ENCODE measurements around the gene CHRNG. TPM values are rescaled to one million over a fixed set of nuclear protein-coding genes. Genes with fewer than 3 reads are reported as not detected.
A peak's percentile ranks its signal among the peaks of the same experiment; 100 is the strongest.

CHRNG gene
- total RNA-seq, 1 experiment from 2014 or later, result not detected

DNA sequence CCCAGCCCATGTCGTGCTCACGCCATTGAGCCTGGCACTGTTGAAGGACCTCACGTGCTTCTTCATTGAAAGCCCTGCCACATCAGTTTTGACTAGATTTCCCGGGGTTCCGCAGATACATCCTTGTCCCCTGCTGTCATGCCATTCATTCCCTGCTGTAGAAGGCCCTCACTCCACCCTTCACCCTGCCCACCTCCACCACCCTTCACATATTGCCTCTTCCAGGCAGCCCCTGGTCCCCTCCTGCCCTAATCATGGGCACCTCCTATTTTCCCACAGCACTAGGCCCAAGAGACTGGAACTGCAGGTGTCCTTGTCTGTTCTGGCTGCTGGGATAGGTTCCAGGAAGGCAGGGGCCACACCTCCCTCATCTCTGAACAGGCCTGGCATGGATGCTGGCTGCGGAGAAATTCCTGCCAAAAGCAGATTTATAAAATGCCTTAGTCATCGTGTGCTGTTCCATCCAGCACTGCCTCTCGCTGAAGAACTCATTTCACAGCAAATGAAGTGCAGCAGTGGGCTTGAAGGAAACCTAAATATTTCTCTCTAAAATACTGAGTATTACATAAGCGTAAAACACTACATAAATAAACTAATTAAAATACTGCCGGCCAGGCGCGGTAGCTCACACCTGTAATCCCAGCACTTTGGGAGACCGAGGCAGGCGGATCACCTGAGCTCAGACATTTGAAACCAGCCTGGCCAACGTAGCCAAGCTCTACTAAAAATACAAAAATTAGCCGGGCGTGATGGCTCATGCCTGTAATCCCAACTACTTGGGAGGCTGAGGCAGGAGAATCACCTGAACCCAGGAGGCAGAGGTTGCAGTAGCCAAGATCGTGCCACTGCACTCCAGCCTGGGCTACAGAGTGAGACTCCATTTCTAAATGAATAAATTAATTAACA, 49.4 kb downstream of the CHRNG start:
- in situ Hi-C loops (cut with HindIII; ENCODE audit: low pct_unique_long_range_greater_than_20kb, low sequenced_read_pairs), result no loop called here

DNA sequence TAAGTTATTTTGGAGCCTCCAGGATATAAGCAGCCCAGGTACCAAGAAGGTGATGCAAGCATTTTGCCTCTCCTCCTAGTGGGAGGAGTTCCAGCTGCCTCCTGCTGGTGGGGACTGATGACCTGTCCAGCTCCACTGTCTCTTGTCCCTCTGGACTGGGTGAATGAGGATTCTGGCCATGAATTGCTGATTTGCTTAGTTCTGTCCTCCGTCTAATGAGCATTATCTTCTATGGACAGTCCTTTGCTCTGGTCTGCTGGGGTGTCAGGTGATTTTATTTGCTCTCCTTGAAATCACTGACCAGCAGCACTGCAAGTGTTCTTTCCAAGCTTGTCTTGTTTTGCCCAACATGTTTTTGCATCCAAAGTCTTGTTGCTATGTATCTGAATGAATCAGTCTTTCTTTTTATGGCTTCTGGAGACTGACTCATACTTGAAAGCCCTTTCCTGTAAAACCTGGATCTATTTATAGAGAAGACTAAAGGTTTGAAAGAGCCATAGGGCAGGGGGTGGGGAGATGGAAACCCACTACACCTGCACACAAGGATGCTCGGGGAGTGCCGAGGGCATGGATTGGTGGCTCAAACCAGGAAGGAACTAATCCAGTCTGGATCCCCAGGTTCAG, 53.4 kb downstream of the CHRNG start:
- in situ Hi-C loops (cut with HindIII; ENCODE audit: low pct_unique_long_range_greater_than_20kb, low sequenced_read_pairs), result no loop called here
- DNase-seq (ENCODE audit: low read depth), result peak; percentile 84

More for the DNA sequence above, 49.4 kb downstream of the CHRNG start:
- DNase-seq (ENCODE audit: low read depth), result peak; percentile 68

DNA sequence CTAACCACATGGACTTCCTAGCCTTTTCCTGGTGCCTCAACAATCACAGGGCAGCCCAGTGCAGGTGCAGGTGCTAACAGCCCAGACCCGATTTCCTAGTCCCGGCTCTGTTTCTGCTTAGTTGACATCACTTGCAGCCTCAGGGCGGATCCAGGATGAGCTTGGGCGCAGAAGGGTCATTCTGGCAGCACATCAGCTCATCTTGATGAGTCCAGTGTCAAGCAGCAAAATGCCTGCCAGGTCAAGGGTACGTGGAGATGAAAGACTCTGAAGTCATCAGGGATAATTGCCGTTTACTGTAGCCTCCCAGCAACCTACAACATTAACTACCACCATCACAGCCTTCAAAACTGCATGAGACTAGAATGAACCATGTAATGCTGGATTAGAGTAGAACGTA, 54.5 kb downstream of the CHRNG start:
- in situ Hi-C loops (cut with HindIII; ENCODE audit: low pct_unique_long_range_greater_than_20kb, low sequenced_read_pairs), result no loop called here

More for the DNA sequence above, 54.5 kb downstream of the CHRNG start:
- no peak for DNase-seq (ENCODE audit: low read depth)

Other genes with a start within 250 kb of the CHRNG start
- gene ALPP, start 160.9 kb upstream of the CHRNG start, total RNA-seq (2014; rRNA removed; shearing (Covaris generic); ENCODE audit: low replicate concordance), result not detected in 2 replicates
- gene ALPG, start 132.8 kb upstream of the CHRNG start, total RNA-seq (2014; rRNA removed; shearing (Covaris generic); ENCODE audit: low replicate concordance), result not detected in 2 replicates
- not detected in 2 replicates for gene ALPI, start 83.5 kb upstream of the CHRNG start, total RNA-seq (2014; rRNA removed; shearing (Covaris generic); ENCODE audit: low replicate concordance)
- 1.0 TPM in 1 of 2 replicates, not detected in the other for gene ECEL1, start 51.9 kb upstream of the CHRNG start, total RNA-seq (2014; rRNA removed; shearing (Covaris generic); ENCODE audit: low replicate concordance)
- gene PRSS56, start 19.3 kb upstream of the CHRNG start, total RNA-seq (2014; rRNA removed; shearing (Covaris generic); ENCODE audit: low replicate concordance), result not detected in 2 replicates
- gene CHRND, start 13.5 kb upstream of the CHRNG start, total RNA-seq (2014; rRNA removed; shearing (Covaris generic); ENCODE audit: low replicate concordance), result not detected in 2 replicates
- 1.6 and 2.2 TPM in 2 replicates for gene TIGD1, start 10.9 kb downstream of the CHRNG start, total RNA-seq (2014; rRNA removed; shearing (Covaris generic); ENCODE audit: low replicate concordance)
- 74.2 and 146 TPM in 2 replicates for gene EIF4E2, start 11.0 kb downstream of the CHRNG start, total RNA-seq (2014; rRNA removed; shearing (Covaris generic); ENCODE audit: low replicate concordance)
- 0.57 TPM in 1 of 2 replicates, not detected in the other for gene EFHD1, start 93.9 kb downstream of the CHRNG start, total RNA-seq (2014; rRNA removed; shearing (Covaris generic); ENCODE audit: low replicate concordance)
- 14.4 and 29.6 TPM in 2 replicates for gene GIGYF2, start 157.6 kb downstream of the CHRNG start, total RNA-seq (2014; rRNA removed; shearing (Covaris generic); ENCODE audit: low replicate concordance)
- not detected in 2 replicates for gene KCNJ13, start 236.9 kb downstream of the CHRNG start, total RNA-seq (2014; rRNA removed; shearing (Covaris generic); ENCODE audit: low replicate concordance)